Measurements from ENCODE around the gene KDM8.

The KDM8 gene

GRCh38 chr16:27268376-27269299, 65.3 kb downstream of the KDM8 start, which contains the start of gene NSMCE1 (continued):
- no peak for TF ChIP-seq ZNF354C (tag by site-specific recombination; IDR thresholded peaks at IDR 0.05; ENCODE audit: borderline replicate concordance, low read depth)
- TF ChIP-seq, protein P1, sequence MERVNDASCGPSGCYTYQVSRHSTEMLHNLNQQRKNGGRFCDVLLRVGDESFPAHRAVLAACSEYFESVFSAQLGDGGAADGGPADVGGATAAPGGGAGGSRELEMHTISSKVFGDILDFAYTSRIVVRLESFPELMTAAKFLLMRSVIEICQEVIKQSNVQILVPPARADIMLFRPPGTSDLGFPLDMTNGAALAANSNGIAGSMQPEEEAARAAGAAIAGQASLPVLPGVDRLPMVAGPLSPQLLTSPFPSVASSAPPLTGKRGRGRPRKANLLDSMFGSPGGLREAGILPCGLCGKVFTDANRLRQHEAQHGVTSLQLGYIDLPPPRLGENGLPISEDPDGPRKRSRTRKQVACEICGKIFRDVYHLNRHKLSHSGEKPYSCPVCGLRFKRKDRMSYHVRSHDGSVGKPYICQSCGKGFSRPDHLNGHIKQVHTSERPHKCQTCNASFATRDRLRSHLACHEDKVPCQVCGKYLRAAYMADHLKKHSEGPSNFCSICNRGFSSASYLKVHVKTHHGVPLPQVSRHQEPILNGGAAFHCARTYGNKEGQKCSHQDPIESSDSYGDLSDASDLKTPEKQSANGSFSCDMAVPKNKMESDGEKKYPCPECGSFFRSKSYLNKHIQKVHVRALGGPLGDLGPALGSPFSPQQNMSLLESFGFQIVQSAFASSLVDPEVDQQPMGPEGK (tag by site-specific recombination; IDR thresholded peaks at IDR 0.05): 0 out of 2 replicates have a peak, but pooled peaks have one; percentile 46
- TF ChIP-seq, protein P2, sequence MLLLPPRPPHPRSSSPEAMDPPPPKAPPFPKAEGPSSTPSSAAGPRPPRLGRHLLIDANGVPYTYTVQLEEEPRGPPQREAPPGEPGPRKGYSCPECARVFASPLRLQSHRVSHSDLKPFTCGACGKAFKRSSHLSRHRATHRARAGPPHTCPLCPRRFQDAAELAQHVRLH (tag by site-specific recombination; IDR thresholded peaks at IDR 0.05): peak; percentile 41; the same call in 1 of the 2 replicates
- TF ChIP-seq ZNF561 (tag by site-specific recombination; IDR thresholded peaks at IDR 0.05; ENCODE audit: borderline replicate concordance): 0 out of 2 replicates have a peak, but pooled peaks have one; percentile 36
- no peak for TF ChIP-seq TRIM28 (IDR thresholded peaks at IDR 0.05; ENCODE audit: borderline replicate concordance, low read length)
- no peak for TF ChIP-seq ZNF311 (tag by site-specific recombination; IDR thresholded peaks at IDR 0.05; ENCODE audit: borderline replicate concordance)
- peak; percentile 95 for TF ChIP-seq ZNF629 (tag by site-specific recombination; IDR thresholded peaks at IDR 0.05)
- TF ChIP-seq YY2 (tag by site-specific recombination; IDR thresholded peaks at IDR 0.05): no peak
- no peak for TF ChIP-seq ZSCAN18 (tag by site-specific recombination; IDR thresholded peaks at IDR 0.05)
- TF ChIP-seq ZNF335 (tag by site-specific recombination; conservative IDR thresholded peaks at IDR 0.05): peak; percentile 74
- TF ChIP-seq ZNF24 (tag by site-specific recombination; IDR thresholded peaks at IDR 0.05): peak; percentile 53; the same call in 1 of the 2 replicates
- peak; percentile 58 for TF ChIP-seq YY1 (tag by site-specific recombination; IDR thresholded peaks at IDR 0.05)
- peak; percentile 68 for TF ChIP-seq ZBTB48 (tag by site-specific recombination; IDR thresholded peaks at IDR 0.05)
- TF ChIP-seq ZNF169 (tag by site-specific recombination; IDR thresholded peaks at IDR 0.05): no peak
- peak; percentile 92; the same call in 1 of the 2 replicates for TF ChIP-seq PBX3 (CRISPR knock-in tag; IDR thresholded peaks at IDR 0.05)
- TF ChIP-seq, protein P3, sequence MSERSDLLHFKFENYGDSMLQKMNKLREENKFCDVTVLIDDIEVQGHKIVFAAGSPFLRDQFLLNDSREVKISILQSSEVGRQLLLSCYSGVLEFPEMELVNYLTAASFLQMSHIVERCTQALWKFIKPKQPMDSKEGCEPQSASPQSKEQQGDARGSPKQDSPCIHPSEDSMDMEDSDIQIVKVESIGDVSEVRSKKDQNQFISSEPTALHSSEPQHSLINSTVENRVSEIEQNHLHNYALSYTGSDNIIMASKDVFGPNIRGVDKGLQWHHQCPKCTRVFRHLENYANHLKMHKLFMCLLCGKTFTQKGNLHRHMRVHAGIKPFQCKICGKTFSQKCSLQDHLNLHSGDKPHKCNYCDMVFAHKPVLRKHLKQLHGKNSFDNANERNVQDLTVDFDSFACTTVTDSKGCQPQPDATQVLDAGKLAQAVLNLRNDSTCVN (tag by site-specific recombination; optimal IDR thresholded peaks at IDR 0.05): peak; percentile 58
- TF ChIP-seq ZSCAN30 (tag by site-specific recombination; IDR thresholded peaks at IDR 0.05): peak; percentile 42; the same call in 1 of the 2 replicates
- no peak for TF ChIP-seq ZNF280C (tag by site-specific recombination; IDR thresholded peaks at IDR 0.05)
- 0 out of 2 replicates have a peak, but pooled peaks have one; percentile 47 for TF ChIP-seq HOXD13 (CRISPR knock-in tag; IDR thresholded peaks at IDR 0.05; ENCODE audit: borderline replicate concordance)
